GM12892 (cell line): Measurements from ENCODE around the gene NUDT16.

Experiments used
- DNase-seq: peaks from one replicate; pipeline ENCODE4 v3.0.0; 2011; ENCODE audit not compliant: insufficient read length
- FAIRE-seq: peaks from 2 replicates; lab custom pipeline; 2011; peaks lifted over from hg19 to GRCh38; lab: Jason Lieb, UNC
- POLR2A ChIP-seq: IDR thresholded peaks from 2 replicates; pipeline ENCODE4 v1.6.1; 2011; ENCODE audit warnings: low read depth, low read length, control low read depth
- POLR2AphosphoS5 ChIP-seq: IDR thresholded peaks from 2 replicates; pipeline ENCODE4 v1.6.1; 2011; ENCODE audit warnings: low read depth, low read length, control low read depth
- TAF1 ChIP-seq: IDR thresholded peaks from 2 replicates; pipeline ENCODE4 v1.6.1; 2011; ENCODE audit warnings: low read depth, mild to moderate bottlenecking, control low read depth, low read length, borderline replicate concordance

The NUDT16 gene

DNA sequence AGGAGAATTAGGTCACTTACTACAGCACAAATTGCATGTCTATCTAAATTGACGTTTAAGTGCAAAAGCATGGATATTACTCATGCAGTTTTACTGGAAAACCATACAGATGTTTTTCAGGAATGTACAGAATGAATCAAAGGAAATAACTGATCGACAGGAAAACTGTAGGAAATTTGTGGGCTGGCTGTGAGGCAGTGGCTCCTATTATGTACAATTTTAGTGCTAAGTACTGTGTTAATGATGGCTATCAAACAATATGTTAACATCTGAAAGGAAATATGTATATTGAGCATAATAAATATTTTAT is 6.9 kb downstream of the NUDT16 start:
- FAIRE-seq: no peak
- no peak for TF ChIP-seq TAF1
- TF ChIP-seq POLR2AphosphoS5: no peak
- no peak for TF ChIP-seq POLR2A
- no peak for DNase-seq

DNA sequence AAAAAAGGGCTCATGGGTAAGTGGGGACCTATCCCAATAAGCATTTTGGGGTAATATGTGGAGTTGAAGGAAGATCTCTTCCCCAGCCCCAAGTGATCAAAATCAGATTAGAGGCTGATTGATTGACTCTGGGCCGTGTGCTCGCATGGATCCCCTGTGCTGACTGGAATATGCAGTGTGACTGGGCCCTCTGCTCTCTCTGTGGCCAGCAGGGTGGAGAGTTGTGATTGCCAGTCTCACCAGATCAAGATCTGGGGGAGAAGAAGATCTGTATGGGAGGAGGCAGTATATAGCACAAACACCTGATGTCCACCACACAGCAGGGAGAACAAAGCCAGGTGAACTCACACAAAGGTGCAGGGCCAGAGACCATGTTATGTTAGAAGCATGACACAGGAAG is 8.8 kb downstream of the NUDT16 start:
- FAIRE-seq (no peak), DNase-seq (no peak)
- no peak for TF ChIP-seq TAF1
- no peak for TF ChIP-seq POLR2A
- TF ChIP-seq POLR2AphosphoS5: no peak

DNA sequence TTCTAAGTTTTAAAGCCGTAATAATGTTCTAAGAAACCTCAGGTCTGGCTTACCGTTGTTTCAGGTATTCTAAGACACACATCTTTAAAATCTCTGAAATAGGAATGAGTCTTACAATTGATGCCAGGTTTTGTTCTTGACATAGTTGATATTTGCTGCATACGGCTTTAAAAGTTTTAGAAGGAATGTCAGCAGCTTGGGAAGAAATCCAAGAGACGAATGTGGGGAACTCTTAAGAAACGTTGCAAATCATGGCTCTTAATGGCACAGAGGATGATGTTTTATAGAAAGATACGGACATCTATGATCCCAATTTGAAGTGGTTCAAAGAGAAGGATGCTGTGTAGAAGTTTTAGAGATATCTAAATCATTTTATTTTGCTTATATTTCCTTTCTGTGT is 11.5 kb downstream of the NUDT16 start:
- no peak for DNase-seq
- FAIRE-seq: no peak
- TF ChIP-seq TAF1 (no peak), POLR2A (no peak)

DNA sequence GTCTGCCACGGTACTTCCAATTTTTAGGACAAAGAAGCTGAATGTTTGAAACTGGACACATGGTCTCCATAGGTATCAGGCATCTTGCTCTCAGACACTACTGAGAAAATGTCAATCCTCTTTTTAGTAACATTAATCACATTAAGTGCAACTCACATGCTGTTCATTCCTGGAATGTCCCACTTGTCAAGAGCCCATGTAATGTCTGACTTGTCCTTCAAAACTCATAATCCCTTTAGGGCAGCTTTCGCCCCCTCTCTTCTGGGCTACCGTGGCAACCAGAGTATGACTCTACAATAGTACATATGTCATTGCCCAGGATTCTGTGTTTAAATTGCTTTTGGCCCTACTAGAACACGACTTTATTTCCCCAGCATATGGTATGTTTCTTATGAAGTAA is 12.3 kb downstream of the NUDT16 start:
- DNase-seq: no peak
- no peak for FAIRE-seq

DNA sequence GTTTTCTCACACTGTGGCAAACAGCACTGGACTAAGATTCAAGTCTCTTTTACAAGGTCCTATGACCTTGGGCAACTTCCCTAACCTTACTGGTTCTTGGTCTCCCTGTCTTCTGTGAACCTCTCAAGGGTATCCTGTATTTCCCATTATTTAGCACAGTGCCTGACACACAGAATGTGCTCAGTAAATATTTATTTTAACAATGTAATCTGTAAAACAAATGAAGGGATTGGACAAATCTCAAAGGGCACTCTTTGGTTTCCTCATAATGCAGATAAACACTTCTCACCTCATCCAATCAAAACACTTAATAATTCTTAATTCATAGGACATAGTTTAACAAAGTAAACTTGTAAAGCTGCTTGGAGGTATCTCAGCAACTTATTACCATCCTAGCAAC is 12.8 kb downstream of the NUDT16 start:
- no peak for TF ChIP-seq POLR2A
- TF ChIP-seq TAF1: no peak
- TF ChIP-seq POLR2AphosphoS5: no peak
- FAIRE-seq (no peak), DNase-seq (no peak)

More for the DNA sequence above, 12.3 kb downstream of the NUDT16 start:
- TF ChIP-seq POLR2AphosphoS5 (no peak), TAF1 (no peak), POLR2A (no peak)

DNA sequence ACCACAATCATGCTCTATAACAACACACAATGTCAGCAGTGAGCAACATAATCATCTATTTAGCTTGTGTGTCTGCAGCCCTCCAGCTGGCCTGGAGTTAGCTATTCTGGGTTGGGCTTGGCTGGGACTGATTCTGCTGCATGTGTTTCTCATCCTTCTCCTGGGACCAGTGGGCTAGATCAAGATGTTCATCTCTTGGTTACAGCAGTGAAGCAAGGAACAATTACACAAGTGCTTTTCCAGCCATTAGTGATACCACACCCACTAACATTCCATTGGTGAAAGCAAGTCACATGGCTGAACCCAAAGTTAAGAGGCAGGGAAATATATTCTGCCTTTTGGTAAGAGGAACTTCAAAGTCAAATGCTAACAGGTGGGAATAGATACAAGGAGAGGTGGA is 14.6 kb downstream of the NUDT16 start:
- TF ChIP-seq TAF1: no peak
- no peak for TF ChIP-seq POLR2AphosphoS5
- no peak for TF ChIP-seq POLR2A
- DNase-seq (no peak), FAIRE-seq (no peak)

DNA sequence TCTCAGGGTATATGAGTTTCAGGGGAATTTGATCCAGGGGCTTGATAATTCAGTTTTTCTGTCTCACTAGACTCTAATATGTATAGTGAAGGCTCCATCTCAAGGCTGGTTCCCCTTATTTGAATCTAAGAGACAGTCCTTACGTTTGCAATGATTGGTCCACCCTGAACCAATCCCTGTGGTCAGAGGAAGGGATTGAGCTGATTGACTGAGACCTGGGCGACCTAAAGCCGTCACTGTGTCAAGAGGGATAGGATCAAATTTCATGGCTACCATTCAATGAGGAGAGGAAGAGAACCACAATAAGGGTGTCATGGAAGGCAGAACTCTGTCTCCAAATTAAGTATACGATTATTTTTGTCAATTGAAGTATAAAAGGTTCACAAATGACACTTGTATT is 16.3 kb downstream of the NUDT16 start:
- DNase-seq: no peak
- FAIRE-seq: no peak

DNA sequence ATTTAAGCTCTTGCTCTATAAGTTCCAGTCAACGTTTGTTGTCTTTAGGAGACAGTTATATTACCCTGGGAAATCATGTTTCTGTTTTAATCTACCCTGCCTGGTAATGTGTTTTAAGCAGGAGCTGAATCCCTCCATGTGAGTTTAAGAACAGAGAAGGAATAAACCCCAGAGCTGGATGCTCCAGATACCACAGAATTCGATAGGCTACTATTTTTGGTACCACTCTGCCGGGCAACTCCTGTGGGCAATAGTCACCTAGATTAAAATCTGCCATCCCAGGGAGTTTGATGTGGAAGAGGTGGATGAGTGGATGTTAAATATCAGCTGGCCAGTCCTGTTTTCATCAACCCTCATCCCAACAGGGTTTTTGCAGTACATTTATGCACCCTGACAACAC is 20.4 kb downstream of the NUDT16 start:
- no peak for TF ChIP-seq POLR2AphosphoS5
- no peak for TF ChIP-seq POLR2A
- no peak for TF ChIP-seq TAF1
- FAIRE-seq: peak; percentile 21

More for the DNA sequence above, 16.3 kb downstream of the NUDT16 start:
- no peak for TF ChIP-seq POLR2AphosphoS5
- TF ChIP-seq TAF1: no peak
- no peak for TF ChIP-seq POLR2A

DNA sequence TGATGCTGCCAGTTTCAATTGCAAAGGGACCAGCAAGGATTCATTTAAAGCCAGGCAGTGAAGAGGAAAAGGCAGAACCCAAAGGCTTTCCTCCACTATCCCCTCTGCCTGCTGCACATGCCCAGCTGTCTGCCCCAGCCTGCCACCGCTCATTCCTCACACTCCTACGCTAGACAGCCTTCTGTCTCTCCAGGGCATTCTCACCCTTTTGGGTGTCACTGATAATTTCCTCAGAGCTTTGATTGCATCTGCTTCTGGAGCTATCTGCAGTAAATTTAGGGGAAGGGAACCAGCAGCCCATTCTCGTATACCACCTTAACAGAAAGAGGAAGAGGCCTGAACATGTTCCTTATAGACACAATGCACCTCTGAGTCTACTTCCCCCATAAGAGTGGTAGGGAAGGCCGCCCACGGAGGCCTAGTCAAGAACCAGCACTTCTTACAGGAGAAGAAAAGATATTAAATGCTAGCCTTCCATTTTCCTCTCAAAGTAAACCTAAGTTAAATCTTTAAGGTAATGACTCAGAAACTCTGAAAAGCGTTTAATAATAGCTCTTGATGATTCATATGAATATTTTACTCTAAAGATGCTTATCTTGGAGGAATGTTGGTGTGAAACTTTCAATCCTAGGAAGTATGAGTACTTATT is 20.9 kb downstream of the NUDT16 start:
- TF ChIP-seq TAF1: no peak
- no peak for TF ChIP-seq POLR2A
- TF ChIP-seq POLR2AphosphoS5: no peak
- DNase-seq (no peak), FAIRE-seq (no peak)

More for the DNA sequence above, 20.4 kb downstream of the NUDT16 start:
- DNase-seq: no peak

DNA sequence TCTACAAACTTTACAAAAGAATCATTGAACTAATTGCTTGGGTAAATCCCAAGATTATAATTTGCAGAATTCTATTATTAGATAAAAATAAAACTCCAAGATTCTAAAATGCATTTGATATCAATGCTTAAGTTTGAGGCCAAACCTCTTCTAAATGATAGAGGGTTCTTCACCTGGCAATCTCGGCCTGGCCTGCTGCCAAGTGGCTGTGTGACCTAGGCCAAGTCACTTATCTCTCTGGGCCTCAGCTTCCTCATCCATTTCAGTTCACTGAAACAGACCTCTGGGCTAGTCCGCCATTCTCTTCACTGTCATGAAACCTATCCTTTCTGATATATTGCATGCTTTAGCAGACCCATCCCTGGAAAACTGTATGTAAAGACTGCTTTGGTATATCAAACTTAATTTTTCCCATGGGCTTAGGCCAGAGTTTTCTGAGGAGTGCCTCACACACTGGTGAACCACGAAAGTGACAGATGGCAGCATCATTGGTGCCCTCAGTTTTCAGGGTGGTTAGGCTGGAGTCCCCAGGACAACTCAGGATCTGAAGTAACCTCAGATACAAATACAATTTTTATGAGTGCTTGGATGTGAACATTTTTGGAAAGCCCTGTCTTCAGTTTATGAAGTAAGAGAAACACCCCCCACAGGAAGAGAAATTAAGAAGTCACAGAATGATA is 21.8 kb downstream of the NUDT16 start:
- DNase-seq: no peak
- TF ChIP-seq TAF1 (no peak), POLR2A (no peak), POLR2AphosphoS5 (no peak)
- no peak for FAIRE-seq

DNA sequence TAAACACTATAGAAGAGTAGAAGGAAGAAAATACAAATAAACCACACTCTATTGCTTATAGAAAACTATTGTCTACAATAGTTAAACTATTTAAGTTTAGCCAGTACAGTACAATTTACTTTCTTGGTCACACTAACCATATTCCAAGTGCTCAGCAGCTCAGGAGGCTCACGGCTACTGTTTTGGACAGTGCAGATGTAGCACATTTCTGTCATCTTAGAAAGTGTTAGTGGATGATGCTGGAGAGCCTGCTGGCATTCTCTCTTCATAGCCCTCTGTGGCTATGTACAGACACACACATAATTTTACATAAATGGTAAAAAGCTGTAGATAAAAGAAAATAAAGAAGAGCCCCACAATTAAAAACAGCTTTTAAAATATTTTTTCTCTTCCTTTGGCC is 23.8 kb downstream of the NUDT16 start:
- FAIRE-seq (no peak), DNase-seq (no peak)
- TF ChIP-seq POLR2AphosphoS5 (no peak), TAF1 (no peak), POLR2A (no peak)

DNA sequence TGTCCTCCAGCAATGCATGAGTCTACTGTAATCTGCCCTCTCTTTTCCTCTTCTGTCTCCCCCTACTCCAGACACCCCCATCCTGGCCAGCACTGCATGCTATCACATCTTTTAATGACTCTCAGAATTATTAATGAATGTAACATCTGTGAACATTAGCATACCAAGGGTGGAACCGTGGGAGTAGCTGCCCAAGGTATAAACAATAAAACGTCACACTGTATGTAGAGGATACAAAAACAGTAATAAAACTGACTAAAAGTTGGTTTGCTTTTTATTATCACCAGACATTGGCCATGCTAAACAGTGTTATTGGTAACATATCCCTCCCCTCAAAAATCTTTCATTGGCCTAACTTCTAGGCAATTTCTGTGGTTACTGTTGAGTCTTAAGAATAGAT is 24.7 kb downstream of the NUDT16 start:
- TF ChIP-seq TAF1 (no peak), POLR2A (no peak), POLR2AphosphoS5 (no peak)
- no peak for FAIRE-seq
- DNase-seq: no peak

DNA sequence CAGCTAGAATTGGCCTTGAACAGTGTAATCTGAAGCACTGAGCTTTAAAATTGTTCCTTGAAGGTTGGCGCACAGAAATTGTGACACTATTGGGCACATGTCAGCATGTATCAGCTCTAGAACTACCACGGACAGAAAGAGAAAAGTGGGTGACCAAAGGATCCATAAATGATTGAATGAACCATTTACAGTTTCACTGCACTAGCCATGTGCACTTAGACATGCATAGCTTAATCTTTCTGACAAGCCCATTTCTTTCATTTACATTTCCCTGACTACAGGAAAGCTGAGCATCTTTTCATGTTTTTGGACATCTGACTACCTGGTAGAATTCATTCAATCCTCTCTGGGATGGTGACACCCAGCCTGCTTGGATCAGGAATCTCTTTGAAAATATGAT is 36.2 kb downstream of the NUDT16 start:
- TF ChIP-seq TAF1 (no peak), POLR2AphosphoS5 (no peak), POLR2A (no peak)
- FAIRE-seq (no peak), DNase-seq (no peak)
